ENCODE results near the gene AFF2.
"Not testable (repeated sequence)": the region's sequence is repeated elsewhere in the genome, so short reads cannot be mapped to it uniquely, and the experiment has no call there.

AFF2 gene

GRCh38 chrX:148871422-148872160 is 371.2 kb downstream of the AFF2 start:
- DNase-seq: peak; percentile 7

GRCh38 chrX:148872161-148872535 is 371.7 kb downstream of the AFF2 start:
- no peak for DNase-seq

- no peak for DNase-seq
These were observed 372.5 kb downstream of the AFF2 start for GRCh38 chrX:148872881-148873280.

- no peak for DNase-seq
These were observed 374.3 kb downstream of the AFF2 start for GRCh38 chrX:148874636-148875246.

GRCh38 chrX:148878371-148878770 is 378.0 kb downstream of the AFF2 start:
- DNase-seq: no peak

- no peak for DNase-seq
These were observed 384.8 kb downstream of the AFF2 start for GRCh38 chrX:148885203-148885602.

GRCh38 chrX:148893395-148893794 is 393.0 kb downstream of the AFF2 start:
- DNase-seq: no peak

GRCh38 chrX:148902581-148902980 is 402.2 kb downstream of the AFF2 start:
- no peak for DNase-seq

GRCh38 chrX:148903176-148903575 is 402.8 kb downstream of the AFF2 start:
- DNase-seq: no peak

- DNase-seq: no peak
These were observed 404.1 kb downstream of the AFF2 start for GRCh38 chrX:148904421-148905111.

GRCh38 chrX:148905400-148905799 is 405.0 kb downstream of the AFF2 start:
- no peak for DNase-seq

GRCh38 chrX:148906628-148907027 is 406.2 kb downstream of the AFF2 start:
- DNase-seq: not testable (repeated sequence)

- DNase-seq: no peak
These were observed 409.3 kb downstream of the AFF2 start for GRCh38 chrX:148909758-148910157.

- DNase-seq: no peak
These were observed 413.6 kb downstream of the AFF2 start for GRCh38 chrX:148913971-148914370.

- DNase-seq: no peak
These were observed 414.4 kb downstream of the AFF2 start for GRCh38 chrX:148914783-148915182.

- no peak for DNase-seq
These were observed 415.1 kb downstream of the AFF2 start for GRCh38 chrX:148915474-148915873.

- no peak for DNase-seq
These were observed 417.0 kb downstream of the AFF2 start for GRCh38 chrX:148917441-148917840.

GRCh38 chrX:148923631-148924030 is 423.2 kb downstream of the AFF2 start:
- no peak for DNase-seq

- no peak for DNase-seq
These were observed 426.0 kb downstream of the AFF2 start for GRCh38 chrX:148926371-148926770.

GRCh38 chrX:148928811-148929210 is 428.4 kb downstream of the AFF2 start:
- DNase-seq: no peak

GRCh38 chrX:148929686-148930085 is 429.3 kb downstream of the AFF2 start:
- DNase-seq: peak; percentile 11

GRCh38 chrX:148930206-148930729 is 429.9 kb downstream of the AFF2 start:
- DNase-seq: no peak

- DNase-seq: no peak
These were observed 433.5 kb downstream of the AFF2 start for GRCh38 chrX:148933881-148934280.

GRCh38 chrX:148938348-148938747 is 437.9 kb downstream of the AFF2 start:
- DNase-seq: no peak

All from T1000 (cell line).